GM06990 (cell line): ENCODE measurements around the gene CCDC120.

Experiments
- DNase-seq: peaks from one replicate; pipeline ENCODE4 v3.0.0-alpha.2; 2011; ENCODE audit not compliant: insufficient read length; ENCODE audit errors: extremely low read depth
- H3K27me3 ChIP-seq: replicated peaks from 2 replicates; pipeline ENCODE4 v1.6.0; 2011; ENCODE audit warnings: low read length; ENCODE audit not compliant: control insufficient read depth, insufficient read depth
- H3K36me3 ChIP-seq: 2 replicates; pipeline ENCODE4 v1.5.1; 2011; ENCODE audit warnings: low read length; ENCODE audit not compliant: control insufficient read depth, insufficient read depth
- H3K4me3 ChIP-seq: replicated peaks from 2 replicates; pipeline ENCODE4 v1.5.1; 2011; ENCODE audit warnings: low read depth, mild to moderate bottlenecking, control low read depth, low read length
- TF ChIP-seq, protein P1 (sequence below): IDR thresholded peaks from 2 replicates; pipeline ENCODE4 v1.5.1; 2011; ENCODE audit warnings: low read length, control low read depth, mild to moderate bottlenecking, inconsistent platforms; ENCODE audit not compliant: insufficient read depth, poor library complexity, severe bottlenecking

The CCDC120 gene

DNA sequence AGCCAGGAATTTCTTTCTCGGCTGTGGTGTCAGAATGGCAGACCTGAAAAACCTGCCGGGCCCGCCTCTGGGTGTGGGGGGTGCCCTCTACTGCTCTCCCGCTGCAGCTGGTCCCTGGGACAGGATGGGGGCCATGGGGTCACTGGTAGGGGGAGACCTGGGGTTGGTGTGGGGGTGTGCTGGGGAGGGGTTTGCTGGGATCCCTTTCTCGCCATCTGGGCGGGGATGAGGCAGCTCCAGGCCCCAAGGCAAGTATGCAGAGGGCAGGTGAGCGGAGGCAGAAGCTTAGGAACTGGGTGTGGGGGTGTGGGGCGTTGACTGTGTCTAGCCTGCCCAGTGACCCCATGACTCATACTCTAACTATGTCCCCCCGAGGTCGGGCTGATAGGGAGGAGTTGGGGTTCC is 884 bp downstream of the CCDC120 start:
- Histone ChIP-seq H3K27me3 (no peaks in the 10 kb centered on the region), H3K4me3 (no peak overlapping the region), H3K36me3 (no peaks in the 10 kb centered on the region)
- no peak for DNase-seq
- TF ChIP-seq, protein P1, sequence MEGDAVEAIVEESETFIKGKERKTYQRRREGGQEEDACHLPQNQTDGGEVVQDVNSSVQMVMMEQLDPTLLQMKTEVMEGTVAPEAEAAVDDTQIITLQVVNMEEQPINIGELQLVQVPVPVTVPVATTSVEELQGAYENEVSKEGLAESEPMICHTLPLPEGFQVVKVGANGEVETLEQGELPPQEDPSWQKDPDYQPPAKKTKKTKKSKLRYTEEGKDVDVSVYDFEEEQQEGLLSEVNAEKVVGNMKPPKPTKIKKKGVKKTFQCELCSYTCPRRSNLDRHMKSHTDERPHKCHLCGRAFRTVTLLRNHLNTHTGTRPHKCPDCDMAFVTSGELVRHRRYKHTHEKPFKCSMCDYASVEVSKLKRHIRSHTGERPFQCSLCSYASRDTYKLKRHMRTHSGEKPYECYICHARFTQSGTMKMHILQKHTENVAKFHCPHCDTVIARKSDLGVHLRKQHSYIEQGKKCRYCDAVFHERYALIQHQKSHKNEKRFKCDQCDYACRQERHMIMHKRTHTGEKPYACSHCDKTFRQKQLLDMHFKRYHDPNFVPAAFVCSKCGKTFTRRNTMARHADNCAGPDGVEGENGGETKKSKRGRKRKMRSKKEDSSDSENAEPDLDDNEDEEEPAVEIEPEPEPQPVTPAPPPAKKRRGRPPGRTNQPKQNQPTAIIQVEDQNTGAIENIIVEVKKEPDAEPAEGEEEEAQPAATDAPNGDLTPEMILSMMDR = no peak

DNA sequence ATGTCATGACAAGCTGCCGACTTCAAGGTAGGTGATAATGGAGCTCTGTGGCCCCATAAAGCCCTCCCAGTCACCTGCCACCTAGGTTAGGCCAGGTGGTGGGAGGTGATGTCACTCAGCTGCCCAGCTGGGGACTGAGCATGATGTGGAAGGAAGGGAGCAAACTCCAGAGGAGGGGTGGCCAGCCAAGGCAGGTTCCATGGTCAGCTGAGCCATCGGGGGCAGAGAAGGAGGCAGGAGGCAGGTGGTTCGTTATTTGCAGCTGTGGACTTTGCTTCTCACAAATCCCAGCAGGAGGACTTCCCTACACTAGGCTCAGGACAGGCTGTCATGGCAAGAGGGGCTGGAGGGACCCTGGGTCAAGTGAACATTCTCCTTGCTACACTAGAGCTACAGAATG is 2.1 kb downstream of the CCDC120 start:
- DNase-seq = no peak
- Histone ChIP-seq H3K36me3 (no peaks in the 10 kb centered on the region), H3K4me3 (no peak overlapping the region), H3K27me3 (no peaks in the 10 kb centered on the region)
- TF ChIP-seq, protein P1 = no peak

DNA sequence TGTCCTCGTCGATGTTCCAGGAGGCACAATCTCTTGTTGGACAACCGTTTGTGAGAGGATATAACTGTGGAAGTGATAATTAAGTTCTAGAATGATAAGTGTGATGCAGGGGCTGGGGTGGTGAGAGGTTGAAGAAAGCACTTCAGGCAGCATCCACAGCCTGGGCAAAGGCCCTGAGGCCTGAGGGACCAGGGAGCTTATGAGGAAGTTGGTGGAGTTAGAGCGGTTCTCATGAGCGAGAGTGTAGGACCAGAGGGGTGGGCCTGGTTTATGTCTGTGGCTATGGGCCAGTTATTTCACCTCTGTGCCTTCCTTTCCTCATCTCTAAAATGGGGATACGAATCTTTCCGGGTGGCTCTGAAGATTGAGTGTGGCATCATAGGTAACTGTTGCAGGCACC is 2.7 kb downstream of the CCDC120 start:
- TF ChIP-seq, protein P1 = no peak
- Histone ChIP-seq H3K36me3 (no peaks in the 10 kb centered on the region), H3K27me3 (no peaks in the 10 kb centered on the region), H3K4me3 (no peak overlapping the region)
- DNase-seq = no peak

DNA sequence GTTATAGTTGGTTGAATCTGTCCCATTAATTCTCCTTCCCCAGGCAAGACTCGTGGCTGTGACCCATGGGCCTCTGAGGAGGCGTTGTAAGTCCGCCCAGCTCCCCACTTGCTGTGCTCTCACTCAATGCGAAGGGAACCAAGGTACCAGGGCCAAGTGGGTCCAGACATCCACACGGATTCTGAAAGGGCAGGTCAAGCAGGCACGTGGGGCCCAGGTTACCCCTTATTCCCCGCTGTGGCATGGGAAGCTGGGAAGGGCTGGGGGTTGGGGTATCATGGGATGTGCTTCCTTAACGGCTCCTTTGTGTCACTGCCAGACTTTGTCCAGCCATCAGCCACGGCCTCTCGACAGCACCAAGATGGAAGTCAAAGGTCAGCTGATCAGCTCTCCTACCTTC is 3.1 kb downstream of the CCDC120 start:
- TF ChIP-seq, protein P1 = no peak
- H3K36me3 ChIP-seq = no peaks in the 10 kb centered on the region
- H3K27me3 ChIP-seq = no peaks in the 10 kb centered on the region
- no peak for DNase-seq
- H3K4me3 ChIP-seq = no peak overlapping the region

GRCh38 chrX:49063715-49064114 is 4.9 kb downstream of the CCDC120 start:
- Histone ChIP-seq H3K36me3 (no peaks in the 10 kb centered on the region), H3K4me3 (no peak overlapping the region), H3K27me3 (no peaks in the 10 kb centered on the region)
- TF ChIP-seq, protein P1 = no peak
- DNase-seq = no peak

GRCh38 chrX:49064303-49064702 is 5.5 kb downstream of the CCDC120 start:
- no peaks in the 10 kb centered on the region for H3K36me3 ChIP-seq
- no peak for DNase-seq

More at GRCh38 chrX:49064303-49064702, 5.5 kb downstream of the CCDC120 start:
- TF ChIP-seq, protein P1 = no peak
- Histone ChIP-seq H3K4me3 (no peak overlapping the region), H3K27me3 (no peaks in the 10 kb centered on the region)
